Right forelimb (tissue), 1 donor: ENCODE results near the gene DNAJC1.
"Not testable (repeated sequence)": the region's sequence is repeated elsewhere in the genome, so short reads cannot be mapped to it uniquely, and the experiment has no call there.

ENCODE experiments used
- DNase-seq: peaks from one replicate; pipeline ENCODE4 v3.0.0-alpha.2; 2018

Gene DNAJC1

GRCh38 chr10:21822273-21822672 lies 181.3 kb downstream of the DNAJC1 start:
- not testable (repeated sequence) for DNase-seq

- no peak for DNase-seq
Observed at GRCh38 chr10:21820952-21821351, 182.6 kb downstream of the DNAJC1 start.

- DNase-seq, result not testable (repeated sequence)
Observed at GRCh38 chr10:21818416-21818815, 185.1 kb downstream of the DNAJC1 start.

- DNase-seq, result no peak
Observed at GRCh38 chr10:21814866-21815265, 188.7 kb downstream of the DNAJC1 start.

- no peak for DNase-seq
Observed at GRCh38 chr10:21813946-21814345, 189.6 kb downstream of the DNAJC1 start.

GRCh38 chr10:21811245-21811585 lies 192.3 kb downstream of the DNAJC1 start:
- DNase-seq, result no peak

- no peak for DNase-seq
Observed at GRCh38 chr10:21810582-21811244, 192.8 kb downstream of the DNAJC1 start.

- no peak for DNase-seq
Observed at GRCh38 chr10:21808550-21808949, 195.0 kb downstream of the DNAJC1 start.

- no peak for DNase-seq
Observed at GRCh38 chr10:21807180-21807579, 196.3 kb downstream of the DNAJC1 start.

GRCh38 chr10:21803374-21803773 lies 200.2 kb downstream of the DNAJC1 start:
- no peak for DNase-seq

- DNase-seq, result no peak
Observed at GRCh38 chr10:21801609-21802008, 201.9 kb downstream of the DNAJC1 start.

GRCh38 chr10:21797984-21798765 lies 205.4 kb downstream of the DNAJC1 start:
- DNase-seq, result no peak

- DNase-seq, result no peak
Observed at GRCh38 chr10:21797533-21797932, 206.0 kb downstream of the DNAJC1 start.

- no peak for DNase-seq
Observed at GRCh38 chr10:21791276-21791675, 212.3 kb downstream of the DNAJC1 start.

GRCh38 chr10:21776883-21777282 lies 226.6 kb downstream of the DNAJC1 start:
- DNase-seq, result no peak

GRCh38 chr10:21771219-21771618 lies 232.3 kb downstream of the DNAJC1 start:
- DNase-seq, result no peak

- DNase-seq, result no peak
Observed at GRCh38 chr10:21769041-21769440, 234.5 kb downstream of the DNAJC1 start.

- no peak for DNase-seq
Observed at GRCh38 chr10:21764466-21765189, 238.9 kb downstream of the DNAJC1 start.

- DNase-seq, result no peak
Observed at GRCh38 chr10:21760332-21760731, 243.2 kb downstream of the DNAJC1 start.

- DNase-seq, result no peak
Observed at GRCh38 chr10:21759232-21759631, 244.3 kb downstream of the DNAJC1 start.

- DNase-seq, result no peak
Observed at GRCh38 chr10:21758696-21759095, 244.8 kb downstream of the DNAJC1 start.

GRCh38 chr10:21758239-21758638 lies 245.3 kb downstream of the DNAJC1 start:
- no peak for DNase-seq

GRCh38 chr10:21757185-21757901 lies 246.2 kb downstream of the DNAJC1 start:
- DNase-seq, result no peak
